GM12874 (cell line): ENCODE data around the gene PRND.
A peak's percentile ranks its signal among the peaks of the same experiment; 100 is the strongest.

Experiments used
- CTCF ChIP-seq: IDR thresholded peaks from 2 replicates; pipeline ENCODE4 v1.5.1; 2011; ENCODE audit warnings: low read depth, mild to moderate bottlenecking, control low read depth, low read length, moderate library complexity; ENCODE audit not compliant: insufficient read depth

PRND gene

GRCh38 chr20:4726710-4727397 lies 5.1 kb downstream of the PRND start:
- TF ChIP-seq CTCF: no peak

GRCh38 chr20:4728120-4728760 lies 6.5 kb downstream of the PRND start:
- TF ChIP-seq CTCF: no peak

- TF ChIP-seq CTCF: no peak
Measured at GRCh38 chr20:4729265-4729664, 7.6 kb downstream of the PRND start.

- no peak for TF ChIP-seq CTCF
Measured at GRCh38 chr20:4730780-4731179, 9.1 kb downstream of the PRND start.

GRCh38 chr20:4736875-4737274 lies 15.2 kb downstream of the PRND start:
- TF ChIP-seq CTCF: no peak

GRCh38 chr20:4737857-4738627 lies 16.3 kb downstream of the PRND start:
- TF ChIP-seq CTCF: no peak

GRCh38 chr20:4740774-4741431 lies 19.2 kb downstream of the PRND start:
- peak; percentile 82 for TF ChIP-seq CTCF
